K562 (cell line): ENCODE data around the gene ALDH1A2. TPM values are rescaled to one million over a fixed set of nuclear protein-coding genes. Genes with fewer than 3 reads are reported as not detected.

Source experiments
- AFF1 ChIP-seq, 2 experiments: fragments of 450-650 bp; IDR thresholded peaks; 2 replicates each; pipeline ENCODE4 v1.6.1; 2018; ENCODE audit warnings: mild to moderate bottlenecking in 2 of 2, low read depth in 1 of 2; ENCODE audit not compliant: partially characterized antibody in 2 of 2
- BRCA1 ChIP-seq, 2 experiments: fragments of 450-650 bp in 1 of 2; sonication (generic) in 1 of 2; formaldehyde crosslinking in 1 of 2; IDR thresholded peaks; 2 replicates each; pipeline versions ENCODE4 v1.5.0 to v1.6.1; 2017 to 2020; ENCODE audit warnings: mild to moderate bottlenecking in 1 of 2, missing genetic modification reagents in 1 of 2
- FOXO4 ChIP-seq: fragments of 450-650 bp; formaldehyde crosslinking; IDR thresholded peaks from 2 replicates; pipeline ENCODE4 v1.4.0; 2020; ENCODE audit warnings: mild to moderate bottlenecking, moderate library complexity
- GATA2 ChIP-seq: sonication (generic); formaldehyde crosslinking; IDR thresholded peaks from 2 replicates; pipeline ENCODE4 v1.4.0; 2020; ENCODE audit warnings: mild to moderate bottlenecking, missing genetic modification reagents
- GTF3C2 ChIP-seq: IDR thresholded peaks from 3 replicates; pipeline ENCODE4 v1.6.1; 2011; ENCODE audit warnings: borderline replicate concordance, mild to moderate bottlenecking, moderate library complexity; ENCODE audit not compliant: insufficient read length; ENCODE audit errors: extremely low read depth
- TEAD4 ChIP-seq, 2 experiments: sonication (generic) in 1 of 2; formaldehyde crosslinking in 1 of 2; IDR thresholded peaks; 2 replicates each; pipeline versions ENCODE4 v1.6.1 to v1.8.0; 2012 to 2022; ENCODE audit warnings: borderline replicate concordance in 1 of 2, inconsistent platforms in 1 of 2, low read length in 1 of 2, mild to moderate bottlenecking in 1 of 2, missing genetic modification reagents in 1 of 2
- TOE1 ChIP-seq, 2 experiments: fragments of 450-650 bp in 1 of 2; sonication (generic) in 1 of 2; formaldehyde crosslinking in 1 of 2; IDR thresholded peaks; 2 replicates each; pipeline versions ENCODE4 v1.7.1 to v1.8.0; 2016 to 2022; ENCODE audit warnings: borderline replicate concordance in 2 of 2, mild to moderate bottlenecking in 2 of 2, antibody characterized with exemption in 1 of 2, inconsistent platforms in 1 of 2, low read depth in 1 of 2, missing genetic modification reagents in 1 of 2, moderate library complexity in 1 of 2
- ZNF445 ChIP-seq: fragments of 250-450 bp; sonication (Bioruptor Pico); IDR thresholded peaks from 2 replicates; pipeline ENCODE4 v1.4.0; 2020; ENCODE audit warnings: low read depth, mild to moderate bottlenecking, moderate library complexity
- ZNF511 ChIP-seq: sonication (generic); formaldehyde crosslinking; IDR thresholded peaks from 2 replicates; pipeline ENCODE4 v1.8.0; 2022; ENCODE audit warnings: mild to moderate bottlenecking, missing genetic modification reagents
- polyA plus RNA-seq, 8 experiments: library from polyadenylated mRNA; depleted of rRNA in 4 of 8; stranded (reverse) in 5 of 8; unstranded in 3 of 8; fragments of >200 nt; fragmentation: Nextera tagmentation in 2 of 8; fragmentation: Illumina TruSeq in 1 of 8; extraction: Ambion mirVana in 2 of 8; extraction: Trizol in 1 of 8; gene quantifications; 2 replicates each; pipeline versions ENCODE4 v1.2.1 to v1.2.3, GENCODE V29; 2011 to 2014; ENCODE audit warnings: inconsistent platforms in 1 of 8, missing spikeins in 1 of 8
- total RNA-seq, 7 experiments: library from RNA; depleted of rRNA in 6 of 7; stranded (reverse); fragments of >200 nt in 6 of 7; fragmentation: Illumina TruSeq in 2 of 7; extraction: Trizol in 2 of 7; gene quantifications; 2 replicates each; pipeline versions ENCODE4 v1.2.1 to v1.2.3, GENCODE V29; 2011 to 2021; ENCODE audit warnings: low replicate concordance in 1 of 7

ALDH1A2 gene
- total and polyA plus RNA-seq, 9 of the 15 experiments (the other 6 are each of a cell fraction or from before 2014, with no cell fraction given), result 115 to 393 (median 333) TPM

- TF ChIP-seq FOXO4 (CRISPR knock-in tag), result no peak
- TF ChIP-seq BRCA1 (IDR thresholded peaks at IDR 0.05), result no peak
- no peak for TF ChIP-seq BRCA1 (CRISPR knock-in tag; IDR thresholded peaks at IDR 0.05)
- TF ChIP-seq AFF1 (IDR thresholded peaks at IDR 0.05; ENCODE audit: low read depth in 1 of 2, partially characterized antibody in 2 of 2), result no peak
- TF ChIP-seq GATA2 (CRISPR knock-in tag), result no peak
- no peak for TF ChIP-seq TEAD4 (IDR thresholded peaks at IDR 0.05; ENCODE audit: low read length)
- TF ChIP-seq TEAD4 (CRISPR knock-in tag; IDR thresholded peaks at IDR 0.05; ENCODE audit: borderline replicate concordance), result no peak
- no peak for TF ChIP-seq TOE1 (IDR thresholded peaks at IDR 0.05; ENCODE audit: borderline replicate concordance)
- TF ChIP-seq TOE1 (CRISPR knock-in tag; IDR thresholded peaks at IDR 0.05; ENCODE audit: borderline replicate concordance, low read depth), result no peak
- no peak for TF ChIP-seq ZNF445 (CRISPR knock-in tag)
- no peak for TF ChIP-seq GTF3C2
- TF ChIP-seq ZNF511 (CRISPR knock-in tag), result no peak
Observed at GRCh38 chr15:58038426-58039078, 27.0 kb downstream of the ALDH1A2 start (continued).
